ENCODE measurements around the gene ZNF22.

The ZNF22 gene

GRCh38 chr10:44965104-44965503, 35.6 kb upstream of the ZNF22 start:
- no peak for DNase-seq (ENCODE audit: low spot score)

- peak; percentile 58 for DNase-seq (ENCODE audit: low spot score)
Observed at GRCh38 chr10:44965651-44966097, 35.0 kb upstream of the ZNF22 start.

GRCh38 chr10:44966129-44966815, 34.5 kb upstream of the ZNF22 start:
- DNase-seq (ENCODE audit: low spot score) = no peak

- no peak for DNase-seq (ENCODE audit: low spot score)
Observed at GRCh38 chr10:44966816-44967509, 33.8 kb upstream of the ZNF22 start.

GRCh38 chr10:44967616-44968015, 33.1 kb upstream of the ZNF22 start:
- no peak for DNase-seq (ENCODE audit: low spot score)

GRCh38 chr10:44968091-44968490, 32.6 kb upstream of the ZNF22 start:
- DNase-seq (ENCODE audit: low spot score) = no peak

GRCh38 chr10:44968500-44969400, 32.0 kb upstream of the ZNF22 start:
- no peak for DNase-seq (ENCODE audit: low spot score)

GRCh38 chr10:44969854-44970253, 30.9 kb upstream of the ZNF22 start:
- DNase-seq (ENCODE audit: low spot score) = peak; percentile 23

- no peak for DNase-seq (ENCODE audit: low spot score)
Observed at GRCh38 chr10:44970812-44971395, 29.8 kb upstream of the ZNF22 start.

- no peak for DNase-seq (ENCODE audit: low spot score)
Observed at GRCh38 chr10:44971434-44971833, 29.3 kb upstream of the ZNF22 start.

GRCh38 chr10:44971935-44972757, 28.6 kb upstream of the ZNF22 start:
- no peak for DNase-seq (ENCODE audit: low spot score)

GRCh38 chr10:44972874-44973306, 27.8 kb upstream of the ZNF22 start:
- no peak for DNase-seq (ENCODE audit: low spot score)

GRCh38 chr10:44973323-44974081, 27.2 kb upstream of the ZNF22 start:
- no peak for DNase-seq (ENCODE audit: low spot score)

- no peak for DNase-seq (ENCODE audit: low spot score)
Observed at GRCh38 chr10:44974082-44974627, 26.6 kb upstream of the ZNF22 start.

GRCh38 chr10:44974628-44975430, 25.9 kb upstream of the ZNF22 start:
- peak; percentile 73 for DNase-seq (ENCODE audit: low spot score)

GRCh38 chr10:44975431-44976331, 25.0 kb upstream of the ZNF22 start:
- peak; percentile 33 for DNase-seq (ENCODE audit: low spot score)

- DNase-seq (ENCODE audit: low spot score) = no peak
Observed at GRCh38 chr10:44976352-44977198, 24.1 kb upstream of the ZNF22 start.
